Measurements from ENCODE around the gene ESM1.

GRCh38 chr5:54988218-54988617 is 2.8 kb upstream of the ESM1 start:
- TF ChIP-seq POLR2AphosphoS5 (IDR thresholded peaks at IDR 0.05), result no peak
- no peak for TF ChIP-seq CTCF (IDR thresholded peaks at IDR 0.05)
- no peak for TF ChIP-seq POLR2A (IDR thresholded peaks at IDR 0.05)
